IMR-90 (cell line): ENCODE results near the gene GABARAPL2. TPM values are rescaled to one million over a fixed set of nuclear protein-coding genes. Genes with fewer than 3 reads are reported as not detected.
A peak's percentile ranks its signal among the peaks of the same experiment; 100 is the strongest.
"Not testable (repeated sequence)": the region's sequence is repeated elsewhere in the genome, so short reads cannot be mapped to it uniquely, and the experiment has no call there.

Experiments
- ATAC-seq: fragments of 200-7000 bp; cut with Tn5 transposase; 2 replicates; pipeline ENCODE4 v1.9.1; 2020; ENCODE audit warnings: low read depth, mild to moderate bottlenecking, moderate library complexity
- BruUV-seq: library from RNA; stranded (reverse); fragments of 400-500 nt; replicated peaks from 2 replicates; lab custom pipeline; 2021; lab: Mats Ljungman, UMichigan
- CTCF ChIA-PET: fragments of 300-600 bp; formaldehyde crosslinking; extraction: SDS; loops from one replicate; lab custom pipeline; 2021; ENCODE audit warnings: antibody characterized with exemption; lab: Yijun Ruan, JAX
- POLR2A ChIA-PET: fragments of 300-600 bp; sonication (Branson Sonifier 250); formaldehyde crosslinking; loops from one replicate; lab custom pipeline; 2022; ENCODE audit warnings: antibody characterized with exemption; ENCODE audit not compliant: unreplicated experiment; lab: Charles Lee
- DNase-seq: peaks from one replicate; pipeline ENCODE4 v3.0.0; 2013
- H2AFZ ChIP-seq: replicated peaks from 2 replicates; pipeline ENCODE3; 2013; ENCODE audit warnings: low read length, mild to moderate bottlenecking; ENCODE audit not compliant: poor library complexity
- H2AK5ac ChIP-seq: 2 replicates; pipeline ENCODE4 v1.6.1; 2013; ENCODE audit warnings: low read depth, low read length, inconsistent platforms
- H2AK9ac ChIP-seq: replicated peaks from 2 replicates; pipeline ENCODE3; 2013; ENCODE audit warnings: mild to moderate bottlenecking, low read depth, low read length, moderate library complexity; ENCODE audit not compliant: poor library complexity
- H2BK120ac ChIP-seq: 2 replicates; pipeline ENCODE4 v1.6.1; 2013; ENCODE audit warnings: low read depth, low read length, inconsistent platforms
- H2BK15ac ChIP-seq: 3 replicates; pipeline ENCODE4 v1.6.1; 2013; ENCODE audit warnings: low read depth, low read length, inconsistent platforms
- H2BK20ac ChIP-seq: 2 replicates; pipeline ENCODE4 v1.6.1; 2013; ENCODE audit warnings: low read depth, mild to moderate bottlenecking, inconsistent platforms, low read length, moderate library complexity
- H2BK5ac ChIP-seq: 2 replicates; pipeline ENCODE4 v1.6.1; 2013; ENCODE audit warnings: mild to moderate bottlenecking, low read depth, low read length, inconsistent platforms; ENCODE audit not compliant: poor library complexity, severe bottlenecking
- H3K14ac ChIP-seq: replicated peaks from 2 replicates; pipeline ENCODE4 v1.6.1; 2013; ENCODE audit warnings: low read depth, low read length, inconsistent platforms
- H3K18ac ChIP-seq: 2 replicates; pipeline ENCODE4 v1.6.1; 2013; ENCODE audit warnings: low read depth, low read length, control low read depth
- H3K23ac ChIP-seq: 2 replicates; pipeline ENCODE4 v1.6.1; 2013; ENCODE audit warnings: low read depth, low read length, inconsistent platforms
- H3K27ac ChIP-seq: 2 replicates; pipeline ENCODE4 v1.5.1; 2013; ENCODE audit warnings: mild to moderate bottlenecking, control low read depth, low read length; ENCODE audit not compliant: insufficient read depth
- H3K27me3 ChIP-seq: 2 replicates; pipeline ENCODE4 v1.6.1; 2013; ENCODE audit warnings: low read length; ENCODE audit not compliant: control insufficient read depth, insufficient read depth
- H3K36me3 ChIP-seq: 2 replicates; pipeline ENCODE4 v1.6.1; 2013; ENCODE audit warnings: low read length, mixed read lengths; ENCODE audit not compliant: control insufficient read depth, insufficient read depth
- H3K4ac ChIP-seq: 2 replicates; pipeline ENCODE4 v1.6.1; 2013; ENCODE audit warnings: low read depth, low read length, inconsistent platforms
- H3K4me1 ChIP-seq: 2 replicates; pipeline ENCODE4 v1.6.1; 2013; ENCODE audit warnings: low read length, mixed read lengths; ENCODE audit not compliant: control insufficient read depth, insufficient read depth
- H3K4me2 ChIP-seq: 2 replicates; pipeline ENCODE4 v1.6.1; 2013; ENCODE audit warnings: low read depth, mild to moderate bottlenecking, control low read depth, low read length, moderate library complexity
- H3K4me3 ChIP-seq: 2 replicates; pipeline ENCODE4 v1.5.1; 2013; ENCODE audit warnings: low read depth, mild to moderate bottlenecking, control low read depth, low read length, moderate library complexity; ENCODE audit not compliant: insufficient read depth
- H3K56ac ChIP-seq: 2 replicates; pipeline ENCODE4 v1.6.1; 2013; ENCODE audit warnings: low read length, inconsistent platforms; ENCODE audit not compliant: insufficient read depth; ENCODE audit errors: extremely low read depth
- H3K79me1 ChIP-seq, 2 experiments: 2 replicates each; pipeline ENCODE4 v1.6.1; 2013; ENCODE audit warnings: low read length in 2 of 2, inconsistent platforms in 1 of 2, low read depth in 1 of 2
- H3K9ac ChIP-seq: 2 replicates; pipeline ENCODE4 v1.6.1; 2013; ENCODE audit warnings: low read depth, low read length, control low read depth
- H3K9me1 ChIP-seq: 2 replicates; pipeline ENCODE4 v1.6.1; 2013; ENCODE audit warnings: low read length, inconsistent platforms; ENCODE audit not compliant: insufficient read depth
- H3K9me3 ChIP-seq: 2 replicates; pipeline ENCODE4 v1.6.1; 2013; ENCODE audit warnings: low read length; ENCODE audit not compliant: control insufficient read depth, insufficient read depth
- H4K20me1 ChIP-seq: 2 replicates; pipeline ENCODE4 v1.6.1; 2013; ENCODE audit warnings: low read length, inconsistent platforms; ENCODE audit not compliant: insufficient read depth
- H4K5ac ChIP-seq: 2 replicates; pipeline ENCODE4 v1.6.1; 2013; ENCODE audit warnings: mild to moderate bottlenecking, low read depth, low read length, control low read depth
- H4K8ac ChIP-seq, 2 experiments: 2 replicates each; pipeline ENCODE4 v1.6.1; 2013; ENCODE audit warnings: low read depth in 2 of 2, low read length in 2 of 2, control low read depth in 1 of 2, inconsistent platforms in 1 of 2
- H4K91ac ChIP-seq: 2 replicates; pipeline ENCODE4 v1.6.1; 2013; ENCODE audit warnings: low read depth, low read length, inconsistent platforms; ENCODE audit not compliant: insufficient read depth
- CEBPB ChIP-seq: IDR thresholded peaks from 2 replicates; pipeline ENCODE4 v1.6.1; 2012; ENCODE audit warnings: low read depth, low read length, improper control_type of control experiment
- CTCF ChIP-seq: conservative IDR thresholded peaks from 2 replicates; pipeline ENCODE4 v1.5.1; 2012; ENCODE audit warnings: mild to moderate bottlenecking, low read depth, low read length, improper control_type of control experiment
- MXI1 ChIP-seq: IDR thresholded peaks from 2 replicates; pipeline ENCODE4 v1.6.1; 2012; ENCODE audit warnings: low read depth, mild to moderate bottlenecking, low read length, moderate library complexity, borderline replicate concordance
- WGBS, 2 experiments: methylation state at CpG; one replicate each; pipeline versions ENCODE4 v1.1.5 to v1.1.7; 2013; ENCODE audit warnings: missing lambda C conversion rate in 2 of 2; ENCODE audit not compliant: insufficient read length in 1 of 2; ENCODE audit errors: extremely low coverage in 2 of 2; 5-methylcytosine and 5-hydroxymethylcytosine counted together
- dilution Hi-C: fragments of 300-500 bp; cut with HindIII; formaldehyde crosslinking; loops from one replicate; pipeline ENCODE4 v1.14.3; 2018; ENCODE audit warnings: low sequenced_read_pairs; ENCODE audit not compliant: unreplicated experiment
- in situ Hi-C: fragments of 300-500 bp; cut with MboI; formaldehyde crosslinking; loops from 3 replicates; pipeline ENCODE4 v1.14.3; 2019; ENCODE audit warnings: low sequenced_read_pairs, inconsistent platforms, mixed read lengths
- intact Hi-C: fragments of 100-400 bp; cut with micrococcal nuclease; formaldehyde crosslinking; loops from 2 replicates; pipeline ENCODE4 v1.10.0; 2022
- polyA plus RNA-seq, 3 experiments: library from polyadenylated mRNA; depleted of rRNA; stranded (reverse); fragments of >200 nt; gene quantifications; 2 replicates each; pipeline ENCODE4 v1.2.3, GENCODE V29; 2012; ENCODE audit warnings: low replicate concordance in 1 of 3
- total RNA-seq: library from RNA; depleted of rRNA; stranded (reverse); fragments of >200 nt; gene quantifications from 2 replicates; pipeline ENCODE4 v1.2.3, GENCODE V29; 2012

GABARAPL2 gene
- total and polyA plus RNA-seq, 2 of the 4 experiments (the other 2 are of a cell fraction), result 33.3 to 65.9 TPM

- intact Hi-C loops, result no loop called here
- Histone ChIP-seq H4K20me1 (no peaks in the 10 kb centered on the region), H3K36me3 (no peaks in the 10 kb centered on the region), H2AFZ (no peak overlapping the region), H3K18ac (no peak overlapping the region), H3K4me3 (no peak overlapping the region), H3K23ac (no peak overlapping the region), H3K4ac (no peak overlapping the region), H3K27me3 (no peaks in the 10 kb centered on the region), H2AK9ac (no peak overlapping the region), H4K5ac (no peak overlapping the region), H3K4me1 (no peaks in the 10 kb centered on the region), H3K4me2 (no peak overlapping the region), H3K56ac (no peak overlapping the region), H3K14ac (no peak overlapping the region), H3K9ac (no peak overlapping the region), H3K79me1 (no peaks in the 10 kb centered on the region), H4K91ac (no peak overlapping the region), H2BK15ac (no peak overlapping the region), H3K27ac (no peak overlapping the region), H2BK5ac (no peak overlapping the region), H3K9me3 (no peaks in the 10 kb centered on the region), H3K9me1 (no peaks in the 10 kb centered on the region; the same call in 1 of the 2 replicates), H2AK5ac (no peak overlapping the region), H2BK20ac (no peak overlapping the region), H4K8ac (no peak overlapping the region), H2BK120ac (no peak overlapping the region)
- ATAC-seq, result no peak
- ChIA-PET POLR2A (no interaction called here), CTCF (no interaction called here)
- peak; percentile 31; the same call in 1 of the 2 replicates for TF ChIP-seq CEBPB
- TF ChIP-seq CTCF, result no peak
- no peak for TF ChIP-seq MXI1
- no TSS peak for BruUV-seq
- dilution Hi-C loops, result no loop called here
- in situ Hi-C loops, result no loop called here
- WGBS, 2 experiments, result 100% methylated on average over 2 of the region's 7 CpGs; no CpG with 5 or more reads in 1 of the 2 experiments
- DNase-seq, result no peak
Measured at GRCh38 chr16:75546293-75546692, 19.9 kb upstream of the GABARAPL2 start.

GRCh38 chr16:75548456-75548855 lies 17.7 kb upstream of the GABARAPL2 start:
- H3K9me3 ChIP-seq, intact Hi-C loops, CTCF ChIA-PET, H4K5ac ChIP-seq, H2BK5ac ChIP-seq, DNase-seq, H4K8ac ChIP-seq, H3K23ac ChIP-seq, H3K27me3 ChIP-seq, H3K4me1 ChIP-seq, in situ Hi-C loops, H2BK120ac ChIP-seq, H2BK15ac ChIP-seq, H3K9me1 ChIP-seq, H3K4me2 ChIP-seq, H4K91ac ChIP-seq, H2AK5ac ChIP-seq, H3K4me3 ChIP-seq, H3K56ac ChIP-seq, BruUV-seq, H3K36me3 ChIP-seq, dilution Hi-C loops, H2AFZ ChIP-seq, H3K14ac ChIP-seq, H2BK20ac ChIP-seq, H4K20me1 ChIP-seq, H3K4ac ChIP-seq, H2AK9ac ChIP-seq, H3K27ac ChIP-seq, H3K79me1 ChIP-seq, H3K18ac ChIP-seq, ATAC-seq, POLR2A ChIA-PET, H3K9ac ChIP-seq: not testable (repeated sequence)
- no CpG with 5 or more reads among the region's 9 CpGs for WGBS, 2 experiments
